GM21528 (cell line): Measurements from ENCODE around the gene PAX5.

Experiments
- ATAC-seq: cut with Tn5 transposase; IDR thresholded peaks from one replicate; pipeline ENCODE4 v1.9.1; 2021; ENCODE audit warnings: mild to moderate bottlenecking, moderate library complexity; ENCODE audit not compliant: unreplicated experiment, low FRiP score

PAX5 gene

DNA sequence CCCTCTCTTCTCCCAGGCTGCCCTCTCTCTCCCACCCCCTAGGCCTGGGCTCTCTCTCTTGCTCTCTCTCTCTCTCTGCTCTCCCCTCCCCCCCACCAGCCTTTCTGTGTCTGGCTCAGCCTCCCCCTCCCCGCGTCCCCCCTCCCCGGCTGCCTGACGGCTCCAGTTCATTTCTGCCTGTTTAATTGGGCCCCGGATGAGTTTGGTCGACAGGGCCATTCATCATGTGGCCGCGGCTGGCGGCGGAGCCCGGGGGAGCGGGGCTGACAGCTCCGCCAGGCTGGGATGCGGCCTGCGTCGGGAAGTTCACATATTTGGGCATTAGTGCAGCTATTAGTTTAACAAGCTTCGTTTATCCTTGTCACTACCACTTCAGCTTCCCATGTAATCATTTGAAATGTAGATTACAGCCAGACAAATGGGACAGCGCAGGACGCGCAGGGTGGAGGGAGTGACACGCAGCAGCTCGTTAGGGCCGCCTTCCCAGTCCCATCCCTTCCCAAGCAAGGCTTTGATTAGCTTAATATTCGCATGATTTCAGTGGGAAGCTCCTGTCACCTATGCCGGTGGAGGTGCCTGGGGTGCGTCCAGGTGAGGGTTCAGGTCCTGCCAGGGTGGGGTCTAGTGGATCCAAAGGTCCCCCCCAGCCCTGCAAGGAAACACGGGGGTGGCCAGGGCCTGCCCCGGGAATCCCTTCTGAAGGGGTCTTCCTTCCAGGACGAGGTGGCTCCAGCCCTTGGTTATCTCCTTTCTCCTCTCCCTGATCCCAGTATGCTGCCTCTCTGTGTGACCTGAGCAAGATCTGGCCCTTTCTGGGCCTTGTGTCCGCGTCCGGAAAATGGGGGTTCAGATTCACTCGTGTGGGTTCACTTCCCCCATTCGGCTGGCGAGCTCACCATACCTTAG lies 214.8 kb downstream of the PAX5 start:
- ATAC-seq = no peak

DNA sequence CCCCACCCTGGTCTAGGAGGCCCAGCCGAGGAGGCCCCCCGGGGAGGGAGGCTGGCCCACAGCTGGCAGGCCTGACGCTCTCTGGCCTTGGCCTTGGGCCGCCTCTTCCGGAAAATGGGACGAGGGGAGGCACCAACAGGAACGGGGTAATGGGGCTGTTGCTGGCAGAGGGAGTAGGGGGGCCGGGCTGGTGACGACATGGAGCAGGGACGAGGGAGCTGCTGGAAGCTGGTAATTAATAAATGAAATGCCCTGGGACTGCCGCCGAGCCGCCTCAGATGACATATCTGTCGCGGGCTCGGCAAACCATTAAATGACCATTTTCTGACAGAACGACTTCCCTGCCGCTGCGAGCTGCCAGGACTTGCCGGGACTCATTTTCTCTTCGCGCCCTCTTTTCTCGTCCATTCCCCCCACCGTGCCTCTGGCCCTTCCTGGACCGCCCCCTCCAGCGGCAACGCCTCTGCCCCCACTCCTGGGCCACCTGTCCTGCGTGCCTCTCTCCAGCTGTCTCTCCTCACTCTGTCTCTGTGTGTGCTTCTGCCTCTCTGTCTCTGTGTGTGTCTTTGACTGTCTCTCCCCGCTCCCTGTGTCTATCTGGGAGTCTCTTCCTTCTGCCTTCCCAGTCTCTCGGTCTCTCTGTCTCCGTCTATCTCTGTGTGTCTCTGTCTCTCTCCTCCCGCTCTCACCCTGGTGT lies 215.7 kb downstream of the PAX5 start:
- ATAC-seq = no peak

DNA sequence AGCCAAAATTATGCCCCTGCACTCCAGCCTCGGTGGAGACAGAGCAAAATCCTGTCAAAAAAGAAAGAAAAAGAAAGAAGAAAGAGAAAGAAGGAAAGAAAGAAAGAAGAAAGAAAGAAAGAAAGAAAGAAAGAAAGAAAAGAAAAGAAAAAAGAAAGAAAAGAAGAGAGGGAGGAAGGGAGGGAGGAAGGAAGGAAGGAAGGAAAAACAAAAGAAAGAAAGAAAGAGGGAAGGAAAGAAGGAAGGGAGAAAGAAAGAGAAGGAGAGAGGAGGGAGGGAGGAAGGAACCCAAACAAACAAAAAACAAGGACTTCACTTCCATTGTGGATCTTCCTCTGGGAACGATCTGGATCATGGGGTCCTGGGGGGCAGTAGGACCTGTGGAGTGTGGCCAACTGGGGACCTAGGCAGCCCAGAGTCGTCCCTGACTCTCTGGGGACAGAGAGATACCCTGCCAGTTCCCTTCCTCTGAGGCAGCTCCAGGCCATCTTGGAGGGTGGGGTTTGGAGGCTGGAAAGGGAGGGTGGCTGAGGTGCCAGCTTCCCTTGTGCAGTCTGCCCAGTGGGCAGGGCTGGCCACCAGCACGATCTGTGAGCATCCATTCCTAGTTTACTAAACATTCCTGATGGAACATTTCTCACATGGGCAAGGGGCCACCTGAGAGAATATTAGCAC lies 216.8 kb downstream of the PAX5 start:
- ATAC-seq = no peak

DNA sequence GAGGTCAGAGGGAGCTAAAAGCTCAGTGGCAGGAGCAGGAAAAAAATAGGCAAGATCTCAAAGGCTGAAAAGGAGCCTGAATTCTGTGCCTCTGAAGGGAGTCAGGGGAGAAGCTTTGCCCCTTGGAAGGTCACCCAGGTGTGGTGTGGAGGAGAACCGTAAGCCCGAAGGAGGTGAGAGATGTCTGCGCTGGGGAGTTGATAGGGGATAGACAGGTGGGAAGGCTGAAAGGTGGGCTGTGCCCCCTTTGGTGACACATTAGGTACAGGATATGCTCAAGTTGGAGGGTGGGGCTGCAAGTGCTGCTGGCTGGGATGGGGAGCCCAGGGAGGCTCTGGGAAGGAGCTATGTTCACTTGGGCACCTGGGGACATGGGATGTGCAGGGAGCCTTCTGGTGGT lies 217.7 kb downstream of the PAX5 start:
- ATAC-seq = no peak

DNA sequence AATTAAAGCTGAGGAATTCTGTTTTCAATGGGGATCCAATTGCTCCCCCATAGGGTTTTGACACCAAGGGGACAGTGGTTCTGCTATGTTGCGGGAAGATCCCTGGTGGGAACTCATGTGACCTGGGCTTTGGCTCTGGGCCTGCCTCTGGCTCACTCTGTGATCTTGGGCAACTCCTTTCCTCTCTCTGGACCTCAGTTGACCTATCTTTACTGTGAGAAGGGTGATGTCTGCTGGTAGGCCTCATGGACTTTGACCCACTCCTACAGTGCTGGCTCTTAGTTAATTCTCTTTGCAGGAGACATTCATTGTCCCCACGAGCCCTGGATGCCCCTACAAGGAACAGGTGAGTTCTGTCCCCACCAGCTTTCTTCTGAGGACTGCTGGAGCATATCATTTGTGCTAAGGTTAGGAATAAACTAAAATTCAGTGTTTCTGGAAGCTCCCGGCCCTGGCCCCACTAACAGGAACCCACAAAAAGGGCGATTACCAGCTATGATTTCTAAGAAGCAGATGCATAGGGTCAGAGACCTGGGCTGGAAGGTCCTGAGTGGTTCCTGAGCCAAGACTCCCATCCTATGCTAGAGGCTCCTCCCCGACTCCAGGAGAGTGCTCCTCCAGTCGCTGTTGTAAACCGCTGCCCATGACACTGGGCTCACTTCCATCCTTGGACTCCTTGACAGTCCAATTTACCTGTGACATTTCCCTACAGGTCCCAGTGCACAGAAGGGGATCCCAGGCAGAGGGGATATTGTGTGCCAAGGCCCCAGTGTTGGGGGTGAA lies 218.3 kb downstream of the PAX5 start:
- ATAC-seq = no peak

DNA sequence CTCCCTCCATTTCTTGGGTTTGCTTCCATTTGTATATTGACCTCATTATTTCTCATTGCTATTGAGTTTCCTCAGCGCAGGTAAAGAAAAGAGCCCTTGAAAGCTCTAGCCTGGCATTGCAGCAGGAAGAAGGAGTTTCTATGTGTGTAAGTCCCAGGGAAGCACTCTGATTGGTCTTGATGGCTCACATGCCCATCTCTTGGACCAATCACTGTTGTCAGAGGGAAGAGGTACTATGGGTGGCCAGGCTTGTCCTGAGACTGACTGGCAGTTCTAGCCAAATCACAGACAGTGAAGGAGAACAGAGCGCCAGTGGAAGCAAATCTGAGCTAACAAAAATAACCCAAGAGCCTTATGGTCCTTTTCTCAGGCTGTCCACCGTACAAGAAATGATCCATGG lies 219.0 kb downstream of the PAX5 start:
- no peak for ATAC-seq

DNA sequence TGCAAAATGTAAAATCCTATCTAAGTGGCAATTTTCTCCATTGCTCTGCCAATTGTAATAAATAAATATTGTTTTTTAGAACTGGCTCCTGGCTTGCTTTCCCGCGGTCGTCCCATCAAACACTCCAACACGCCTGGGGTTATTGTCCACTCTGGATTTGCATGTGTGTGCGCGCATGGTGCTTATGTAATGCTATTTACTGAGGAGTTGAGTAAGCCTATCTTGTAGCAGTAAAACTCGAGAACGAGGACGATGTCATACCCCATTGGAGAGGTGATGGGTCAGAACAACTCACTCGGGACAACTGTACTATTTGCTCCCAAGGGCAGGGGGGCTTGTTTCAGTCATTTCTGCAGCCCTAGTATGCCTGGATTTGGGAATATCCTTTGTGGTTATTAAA lies 220.9 kb downstream of the PAX5 start:
- no peak for ATAC-seq

DNA sequence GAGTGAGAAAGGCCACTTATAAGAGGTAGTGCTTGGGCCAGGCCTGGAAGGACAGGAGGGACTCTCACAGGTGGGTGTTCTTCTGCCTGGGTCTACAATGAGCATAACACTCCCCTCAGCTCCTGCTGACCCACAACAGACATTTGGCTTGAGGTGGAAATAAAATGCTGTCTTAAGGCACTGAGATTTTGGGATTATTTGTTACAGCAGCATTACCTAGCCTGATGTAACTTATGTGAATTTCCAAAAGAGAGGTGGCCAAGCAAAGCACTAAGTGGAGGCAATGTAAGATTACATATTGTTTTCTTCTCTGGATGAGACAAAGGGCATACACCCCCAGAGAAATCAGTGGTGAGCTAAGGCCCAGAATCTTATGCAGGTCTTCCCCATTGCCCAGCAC lies 221.5 kb downstream of the PAX5 start:
- ATAC-seq = no peak

DNA sequence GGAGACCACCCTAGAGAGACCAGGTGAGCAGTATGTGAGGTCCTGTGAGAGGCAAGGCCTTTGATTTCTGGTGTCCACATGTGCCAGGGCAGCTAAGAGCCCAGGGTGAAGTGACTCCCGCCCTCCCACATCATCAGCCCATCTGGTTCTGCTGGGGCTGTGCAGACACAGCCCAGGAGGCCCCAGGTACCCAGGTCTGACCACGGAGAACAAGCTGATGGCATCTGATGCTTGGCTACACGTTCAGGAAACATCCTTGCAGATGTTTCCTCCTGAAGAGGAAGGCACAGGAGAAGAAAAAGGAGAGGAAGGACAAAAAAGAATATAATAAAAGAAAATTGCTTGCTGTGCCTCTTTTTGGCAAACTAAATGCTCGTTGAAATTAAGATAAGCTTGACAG lies 225.8 kb downstream of the PAX5 start:
- no peak for ATAC-seq

DNA sequence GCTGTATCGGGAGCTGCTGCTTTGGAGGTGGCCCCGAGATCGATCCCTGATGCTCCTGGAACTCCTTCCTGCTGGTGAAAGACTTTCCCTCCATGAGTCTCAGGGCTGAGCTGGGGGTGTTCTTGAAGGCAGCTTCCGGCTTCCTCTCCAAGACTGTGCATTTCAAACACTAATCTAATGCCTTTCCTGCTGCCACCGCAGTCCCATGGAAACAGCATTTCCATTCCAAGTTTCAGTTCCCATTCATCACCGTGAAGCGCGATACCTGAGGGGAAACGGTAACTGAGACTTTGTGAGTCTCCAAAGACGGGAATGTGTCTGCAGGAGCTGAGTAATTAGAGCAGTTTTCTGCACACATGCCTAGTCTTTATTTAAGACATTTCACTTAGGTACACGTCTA lies 230.1 kb downstream of the PAX5 start:
- ATAC-seq = no peak

DNA sequence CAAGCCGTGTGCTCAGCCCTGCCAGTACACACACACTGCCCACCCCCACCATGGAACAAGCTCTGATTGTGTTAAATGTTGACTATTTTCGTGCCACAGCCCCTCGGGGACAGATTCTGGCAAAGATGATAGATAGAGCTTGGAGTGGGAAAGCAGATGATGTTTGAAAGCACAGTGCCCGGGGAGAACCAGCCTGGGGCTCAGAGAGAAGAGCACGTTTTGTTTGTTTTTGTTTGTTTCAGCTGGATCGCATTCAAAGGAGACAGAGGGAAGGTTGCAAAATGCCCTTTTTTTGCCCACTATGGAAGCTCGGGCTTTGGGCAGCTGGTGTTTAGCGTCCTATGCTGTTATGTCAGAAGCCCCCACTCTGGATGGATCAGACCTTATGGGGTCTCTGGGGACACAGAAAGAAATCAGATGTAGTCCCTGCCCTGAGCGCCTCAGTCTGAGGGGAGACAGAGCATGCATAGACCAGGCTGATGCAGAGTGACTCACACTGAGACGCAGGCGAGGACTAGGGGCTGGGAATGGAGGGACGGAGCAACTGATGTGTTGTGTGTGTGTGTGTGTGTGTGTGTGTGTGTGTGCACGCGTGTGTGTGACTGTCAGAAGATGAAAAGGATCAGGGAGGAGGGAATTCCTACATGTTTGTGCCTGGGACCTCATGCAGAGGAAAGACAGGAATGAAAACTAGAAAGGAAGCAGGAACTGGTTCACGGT lies 231.7 kb downstream of the PAX5 start:
- no peak for ATAC-seq

DNA sequence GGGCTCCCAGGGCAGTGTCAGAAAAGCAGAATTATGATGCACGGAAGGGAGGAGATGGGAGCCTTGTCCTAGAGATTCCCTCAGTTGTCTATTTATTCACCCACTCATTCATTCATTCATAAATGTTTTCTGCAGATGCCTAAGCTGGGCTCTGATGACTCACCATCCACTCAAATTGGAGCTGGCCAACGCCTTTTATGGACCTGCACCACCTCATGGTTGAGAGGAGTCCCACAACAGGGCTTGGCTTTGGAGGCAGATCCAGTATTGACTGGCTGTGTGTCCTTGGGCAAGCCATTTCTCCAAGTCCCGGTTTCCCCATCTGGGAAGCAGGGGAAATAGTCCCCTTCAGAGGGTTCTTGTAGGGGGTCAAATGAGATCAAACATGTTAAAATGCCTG lies 233.6 kb downstream of the PAX5 start:
- no peak for ATAC-seq

DNA sequence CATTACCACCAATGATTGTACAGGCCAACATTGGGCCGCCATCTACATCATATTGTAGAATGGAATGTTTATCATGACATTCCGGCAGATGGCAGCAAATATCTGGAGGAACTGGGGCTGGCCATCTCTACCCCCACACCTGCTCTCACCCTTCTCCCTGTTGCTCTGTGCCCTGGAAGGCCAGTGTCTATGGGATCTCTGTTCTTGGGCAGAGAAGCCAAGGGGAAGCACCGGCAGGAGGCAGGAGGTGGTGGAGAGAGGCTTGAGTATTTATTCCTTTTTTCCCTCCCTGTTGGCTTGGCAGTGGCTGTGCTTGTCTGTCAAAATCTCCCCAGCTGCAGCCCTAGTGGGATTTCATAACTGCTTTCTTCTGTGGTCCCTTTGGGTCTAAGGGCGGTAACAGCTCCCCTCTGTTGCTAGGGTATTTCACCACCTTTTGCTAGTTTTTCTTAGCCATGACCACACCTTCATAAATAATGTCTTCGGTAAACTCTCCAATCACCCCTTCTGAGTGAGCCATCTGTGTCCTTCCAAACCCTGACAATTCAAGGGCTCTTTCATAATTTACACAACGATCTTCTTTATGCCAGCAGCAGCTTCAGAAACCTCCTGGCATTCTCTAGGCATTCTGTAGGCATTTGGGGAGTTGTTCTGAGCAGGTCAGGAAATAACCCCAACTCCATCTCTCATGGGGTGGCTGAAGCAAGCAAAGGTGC lies 235.6 kb downstream of the PAX5 start:
- ATAC-seq = no peak

DNA sequence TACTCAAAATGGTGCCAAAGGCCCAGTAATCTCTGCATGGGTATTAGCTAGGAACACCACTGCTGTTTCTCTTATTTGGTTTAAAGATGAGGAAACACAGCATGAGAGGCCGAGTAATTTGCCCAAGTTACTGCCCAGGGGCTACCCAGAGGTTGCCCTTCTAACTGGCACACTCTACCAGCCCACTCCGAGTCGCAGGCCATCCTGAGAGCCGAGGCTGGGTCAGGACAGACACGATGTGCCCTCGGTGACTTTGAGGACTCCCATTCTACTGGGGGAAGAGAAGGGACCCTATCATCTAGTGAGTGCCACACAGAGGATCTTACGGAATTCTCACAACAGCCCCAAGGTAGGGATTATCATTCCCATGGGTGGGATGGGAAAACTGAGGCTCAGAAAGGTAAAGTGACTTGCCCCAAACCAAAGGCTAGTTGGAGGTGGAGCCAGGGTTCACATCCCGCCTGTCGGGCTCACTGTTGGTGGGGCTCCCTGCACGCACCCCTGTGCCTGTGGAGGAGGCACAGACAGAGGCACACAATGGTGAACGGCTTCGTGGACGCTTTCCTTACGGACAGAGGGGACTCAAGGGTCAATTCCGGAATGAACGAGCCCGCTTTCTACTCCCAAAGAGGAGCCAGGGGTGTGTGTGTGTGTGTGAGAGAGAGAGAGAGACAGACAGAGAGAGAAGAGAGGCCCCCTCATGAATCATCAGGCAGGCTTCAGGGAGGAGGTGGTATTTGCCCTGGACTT lies 236.4 kb downstream of the PAX5 start:
- no peak for ATAC-seq

DNA sequence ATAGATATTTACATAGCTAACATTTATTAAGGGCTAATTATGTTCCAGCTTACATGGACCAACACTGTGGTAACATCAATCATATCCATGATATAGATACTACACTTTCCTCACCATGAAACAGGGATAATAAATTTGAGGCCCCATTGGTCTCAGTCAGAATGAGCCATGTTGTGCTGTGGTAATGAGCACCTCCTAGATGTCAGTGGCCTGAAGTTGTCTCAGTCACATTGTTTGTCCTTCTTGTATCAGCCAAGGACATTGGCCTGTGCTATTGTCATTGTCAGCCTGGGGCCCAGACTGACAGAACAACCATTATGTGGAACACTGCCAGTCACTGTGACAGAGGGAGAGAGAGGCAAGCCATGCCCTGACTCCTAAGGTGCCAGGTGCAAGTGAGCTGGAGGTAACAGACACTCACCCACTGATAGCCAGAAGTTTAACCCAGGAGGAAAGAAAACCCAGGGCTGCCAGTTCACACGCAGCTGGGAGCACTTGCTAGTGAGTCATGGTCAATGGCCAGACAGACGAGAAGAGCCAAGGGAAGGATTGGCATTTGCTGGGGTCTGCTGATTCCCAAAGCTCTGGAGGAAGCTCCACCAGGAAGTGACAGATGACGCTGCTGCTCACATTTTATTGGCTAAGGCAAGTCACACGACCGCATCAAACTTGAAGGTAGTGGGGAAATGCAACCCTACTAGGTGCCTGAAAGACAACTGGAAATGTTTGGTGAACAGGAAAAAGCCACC lies 237.2 kb downstream of the PAX5 start:
- ATAC-seq = no peak

DNA sequence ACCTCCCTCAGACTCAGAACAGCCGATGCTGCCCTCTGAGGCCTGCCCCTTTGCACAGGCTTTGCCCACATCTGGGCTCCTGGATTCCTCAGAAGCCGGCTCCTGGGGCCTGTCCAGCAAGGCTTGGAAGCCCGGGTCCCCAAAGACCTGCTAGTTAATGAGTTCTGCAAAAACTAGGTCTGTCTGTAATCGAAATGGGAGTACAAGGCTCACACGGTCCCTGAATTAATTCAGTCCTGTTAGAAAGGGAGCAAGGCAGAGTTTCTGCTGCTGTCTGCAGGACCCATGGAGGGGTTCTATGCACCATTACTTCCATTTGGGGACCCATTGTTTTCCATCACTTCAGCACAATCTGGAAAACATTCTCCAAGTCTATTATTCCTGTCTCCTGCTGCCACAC lies 239.6 kb downstream of the PAX5 start:
- no peak for ATAC-seq

DNA sequence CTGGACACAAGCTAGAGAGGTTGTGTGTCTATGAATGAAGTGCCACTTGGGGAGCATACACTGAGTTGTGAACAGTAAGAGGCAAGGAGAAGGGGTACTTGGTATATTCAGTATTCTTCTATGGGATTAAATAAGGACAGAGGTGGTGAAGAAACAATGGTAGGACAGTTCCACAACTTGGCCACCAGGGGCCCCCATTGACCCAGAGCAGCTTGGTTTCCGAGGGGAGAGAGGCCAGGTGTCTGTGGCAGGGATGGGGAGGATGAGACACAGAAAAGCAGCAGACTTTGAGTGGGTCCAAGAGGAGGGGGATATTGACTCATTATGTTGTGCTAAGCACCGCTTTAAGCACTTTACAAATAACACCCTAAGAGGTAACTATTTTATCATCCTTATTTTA lies 240.8 kb downstream of the PAX5 start:
- ATAC-seq = no peak
